GM21381 (cell line): ENCODE results near the gene LGI2.
"Not testable (repeated sequence)": the region's sequence is repeated elsewhere in the genome, so short reads cannot be mapped to it uniquely, and the experiment has no call there.

Experiments used
- ATAC-seq: cut with Tn5 transposase; IDR thresholded peaks from one replicate; pipeline ENCODE4 v1.9.1; 2021; ENCODE audit warnings: mild to moderate bottlenecking, moderate library complexity; ENCODE audit not compliant: unreplicated experiment

Gene LGI2

DNA sequence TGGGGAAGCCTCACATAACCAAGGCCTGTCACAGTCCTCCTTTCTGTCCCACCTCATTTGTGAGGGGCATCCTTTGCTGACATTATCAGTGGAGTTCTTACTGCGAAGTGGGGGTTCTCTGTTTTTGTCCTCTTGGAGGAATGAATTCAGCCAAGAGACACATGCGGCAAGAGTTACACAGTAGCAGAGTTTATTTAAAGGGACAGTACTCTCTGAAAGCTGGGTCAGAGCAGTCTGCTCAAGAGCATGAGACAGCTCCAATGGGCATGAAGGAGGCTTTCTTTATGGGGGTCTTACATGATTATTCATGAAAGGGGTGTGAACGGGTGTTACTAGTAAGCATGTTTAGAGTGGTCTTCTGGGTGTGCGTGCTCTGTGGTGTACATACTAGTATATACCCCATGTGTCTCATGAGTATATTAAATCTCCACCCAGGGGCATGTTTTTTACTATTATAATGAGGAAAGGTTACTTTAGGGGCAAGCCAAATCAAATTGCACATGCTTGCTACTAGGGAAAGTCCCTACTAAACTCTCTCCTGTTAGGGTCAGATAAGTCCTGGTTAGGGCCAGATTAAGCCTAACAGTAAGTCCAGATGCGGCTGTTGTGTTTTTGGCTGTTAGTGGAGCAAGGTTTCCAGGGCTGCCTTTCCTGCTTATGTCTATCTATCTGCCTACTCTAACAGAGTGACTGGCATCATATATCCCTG lies 19.8 kb upstream of the LGI2 start:
- ATAC-seq = no peak

DNA sequence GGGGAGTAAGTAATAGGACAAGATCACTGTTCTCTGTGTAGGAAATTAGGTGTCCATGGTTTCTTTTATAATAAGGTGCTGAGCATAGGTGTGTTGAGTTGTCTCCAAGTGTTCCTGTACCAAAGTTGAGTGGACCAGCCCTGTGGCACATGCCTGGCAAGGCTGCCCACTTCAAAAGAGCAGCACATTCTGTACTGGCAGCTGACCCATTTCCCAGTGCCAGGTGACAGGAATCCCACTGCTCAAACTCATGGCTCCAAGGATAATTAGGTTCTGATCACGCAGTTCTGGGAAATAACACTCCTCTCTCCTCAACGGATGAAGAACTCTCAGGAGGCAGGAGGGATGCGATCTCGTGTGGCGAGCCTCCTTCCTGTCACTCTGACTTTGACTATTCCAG lies 12.8 kb upstream of the LGI2 start:
- ATAC-seq = no peak

DNA sequence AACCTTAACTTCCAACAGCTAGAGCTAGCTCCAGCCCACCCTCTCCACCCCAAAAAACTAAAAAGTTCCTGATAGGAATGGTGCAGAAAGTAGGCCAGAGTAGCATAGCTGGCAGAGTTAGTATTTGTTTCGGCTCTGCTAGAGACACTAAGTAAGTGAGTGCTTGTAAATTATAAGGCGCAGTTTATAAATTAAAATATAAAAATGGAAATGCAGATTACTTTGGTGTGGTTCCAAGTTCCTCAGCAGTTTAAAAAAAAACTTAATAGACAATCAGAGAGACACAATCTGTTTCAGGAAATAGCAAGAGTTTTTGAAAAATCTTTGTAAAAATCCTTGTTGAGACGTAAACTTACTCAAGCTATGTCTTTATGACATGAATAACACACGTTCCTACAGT lies 2.8 kb upstream of the LGI2 start:
- ATAC-seq = no peak

DNA sequence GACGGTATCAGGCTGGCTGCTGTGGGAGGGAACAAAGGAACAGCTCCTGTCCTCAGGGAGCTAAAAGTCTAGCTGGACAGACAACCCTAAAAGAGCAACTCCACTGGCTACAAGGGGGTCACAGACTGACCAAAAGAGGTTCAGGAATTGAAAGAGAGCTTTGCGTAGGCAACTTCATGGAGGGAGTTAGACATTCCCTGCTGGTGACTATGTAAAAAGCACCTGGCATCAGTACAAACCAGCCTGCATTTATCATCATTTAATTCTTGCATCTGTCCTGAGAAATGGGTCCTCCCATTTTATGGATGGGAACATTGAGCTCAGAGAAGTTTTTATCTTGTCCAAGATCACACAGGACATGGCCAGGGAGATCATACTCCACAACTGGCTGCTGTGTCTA lies 1.4 kb upstream of the LGI2 start:
- ATAC-seq = no peak

DNA sequence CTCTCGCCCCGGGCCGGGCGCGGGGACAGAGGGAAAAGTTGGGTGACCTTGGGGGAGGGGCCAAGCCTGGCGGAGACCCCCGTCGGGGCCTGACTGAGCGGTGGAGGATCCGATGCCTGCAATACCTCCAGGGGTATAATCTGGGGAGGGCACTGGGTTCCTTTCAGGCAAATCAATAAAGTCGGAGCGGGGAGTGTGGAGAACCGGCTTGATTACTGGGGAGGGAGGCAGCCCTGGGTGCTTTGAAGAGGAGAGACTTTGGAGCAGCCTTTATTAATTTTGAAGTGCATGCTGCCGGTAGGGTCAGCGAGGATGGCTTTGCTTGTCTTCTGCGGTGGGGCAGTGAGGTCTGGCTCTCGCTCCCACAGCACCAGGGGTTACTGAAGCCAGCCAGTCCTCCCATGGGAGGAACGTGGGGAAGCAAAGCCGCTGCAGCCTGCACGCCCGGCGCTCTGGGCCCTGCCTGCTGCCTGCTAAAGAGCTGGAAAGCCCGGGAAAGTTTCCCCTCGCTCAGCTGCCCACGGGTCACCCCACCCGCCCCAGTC lies 403 bp upstream of the LGI2 start:
- ATAC-seq = no peak

DNA sequence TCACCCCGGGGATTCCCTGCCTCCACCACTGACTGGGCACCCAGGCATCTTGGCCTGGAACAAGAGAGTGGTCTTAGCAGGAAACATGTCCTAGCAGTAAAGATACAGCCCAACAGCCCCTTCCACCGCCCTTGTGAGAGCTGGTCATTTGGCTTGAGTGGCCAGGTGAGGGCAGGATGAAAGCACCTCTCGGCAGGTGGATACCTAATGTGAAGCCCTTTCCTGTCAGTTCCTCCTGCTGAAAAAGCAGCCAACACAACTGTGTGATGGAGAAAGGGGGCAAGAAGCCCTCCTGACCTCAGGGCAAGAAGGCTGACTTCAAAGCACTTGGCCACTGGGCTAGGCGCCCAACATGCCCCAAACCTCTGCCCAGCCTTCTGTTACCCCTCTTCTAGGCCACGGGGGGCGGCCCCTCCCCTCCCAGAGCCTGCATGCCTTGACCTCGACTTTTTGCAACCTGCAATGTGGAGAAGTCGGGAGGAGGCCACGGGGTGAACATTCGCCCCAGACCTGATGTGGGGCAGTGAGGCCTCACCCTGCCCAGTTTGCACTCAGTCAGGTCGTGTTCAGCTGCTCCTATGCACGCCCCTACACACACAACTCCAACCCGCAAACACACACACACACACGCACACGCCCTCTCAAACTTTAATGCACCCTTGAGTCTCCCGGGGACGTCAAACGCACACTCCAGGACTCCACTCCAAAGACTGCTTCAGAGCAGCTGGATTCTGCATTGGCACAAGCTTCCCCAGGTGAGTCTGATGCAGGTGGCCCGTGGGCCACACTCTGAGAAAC lies 1.1 kb downstream of the LGI2 start:
- no peak for ATAC-seq

DNA sequence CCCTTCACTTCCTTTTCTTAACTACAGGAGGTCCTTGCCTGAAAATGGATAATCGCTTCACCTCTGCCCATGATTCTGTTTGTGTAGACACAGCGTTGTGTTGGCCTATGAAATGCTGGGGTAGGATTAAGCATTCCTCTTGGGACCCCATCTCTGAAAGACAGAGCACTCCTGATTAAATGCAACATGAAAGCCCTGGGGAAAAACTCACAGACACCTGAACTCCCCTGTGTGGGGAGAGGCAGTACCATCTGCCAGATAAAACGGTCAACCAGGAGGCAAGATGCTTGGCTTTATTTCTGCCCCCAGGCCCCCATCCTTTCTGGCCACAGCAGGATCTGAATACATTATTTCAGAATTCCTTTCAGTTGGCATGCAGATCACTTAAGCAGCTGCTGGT lies 1.9 kb downstream of the LGI2 start:
- ATAC-seq = no peak

DNA sequence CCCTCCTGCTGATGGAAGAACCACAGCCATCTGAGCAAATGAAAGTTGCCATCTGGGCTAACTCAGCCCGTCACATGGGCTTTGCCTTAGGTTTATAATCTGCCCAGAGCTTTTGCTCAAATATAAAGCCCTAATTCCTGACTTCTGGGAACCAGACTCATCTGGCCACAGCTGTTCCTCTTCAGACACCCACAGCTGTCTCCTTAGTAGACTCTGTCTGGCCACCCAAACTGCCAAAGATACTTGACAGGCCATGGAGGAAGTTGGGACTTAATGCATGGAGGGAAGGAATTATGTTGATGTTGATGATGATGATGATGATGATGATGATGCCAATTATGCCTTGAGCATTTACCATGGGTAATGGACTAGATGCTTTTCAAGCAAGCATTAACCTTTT lies 8.0 kb downstream of the LGI2 start:
- no peak for ATAC-seq

DNA sequence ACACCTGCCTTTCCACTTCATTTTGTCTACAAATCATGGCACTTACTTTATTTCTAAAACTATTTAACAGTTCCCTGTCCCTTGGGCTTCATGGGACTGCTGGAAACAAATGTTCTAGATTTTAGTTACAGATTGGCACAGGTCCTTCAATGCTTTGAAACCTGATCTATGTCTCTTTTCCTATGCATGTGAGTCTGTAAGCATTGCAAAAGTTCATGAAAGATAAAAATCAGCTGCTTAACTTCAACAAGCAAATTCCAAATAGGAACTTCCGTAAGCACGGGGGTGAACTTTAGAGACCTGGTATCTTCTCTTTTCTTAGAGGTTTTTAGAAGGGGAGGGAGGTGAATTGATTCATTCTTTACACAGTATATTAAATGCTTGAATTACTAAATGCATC lies 9.5 kb downstream of the LGI2 start:
- ATAC-seq = no peak

DNA sequence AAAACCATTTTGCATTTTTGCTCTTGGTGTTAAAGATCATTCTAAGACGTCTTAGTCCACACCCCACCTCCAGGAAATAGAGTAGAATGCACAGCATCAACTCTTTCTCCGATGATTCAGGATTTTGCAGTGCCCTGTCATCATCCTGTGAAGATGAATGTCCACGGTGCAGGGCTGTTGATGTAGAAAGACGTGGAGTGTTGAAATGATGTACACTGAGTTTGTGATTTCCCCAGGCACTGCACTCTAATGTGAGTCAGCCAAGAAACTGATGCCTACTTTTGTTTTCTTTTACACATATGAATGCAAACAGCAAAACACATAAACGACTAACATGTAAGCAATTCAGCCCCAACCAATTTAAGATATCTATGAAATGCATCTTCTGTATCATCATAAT lies 10.5 kb downstream of the LGI2 start:
- no peak for ATAC-seq

DNA sequence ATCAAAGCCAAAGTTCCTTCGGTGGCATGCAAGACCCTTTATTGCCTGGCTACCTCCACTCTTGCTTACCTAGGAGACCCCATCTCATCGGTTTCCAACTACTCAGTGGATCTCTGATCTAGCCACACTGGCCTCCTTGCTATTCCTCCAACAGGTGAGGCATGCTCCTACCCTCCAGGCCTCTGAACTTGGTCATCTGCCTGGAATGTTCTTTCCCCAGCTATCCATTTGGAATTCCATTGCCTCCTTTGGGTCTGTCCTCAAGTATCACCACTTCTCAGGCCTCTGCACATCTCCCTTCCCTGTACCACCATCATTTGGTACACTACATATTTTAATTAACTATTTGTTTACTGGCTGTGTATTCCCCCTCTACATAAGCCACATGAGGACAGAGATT lies 11.2 kb downstream of the LGI2 start:
- no peak for ATAC-seq

DNA sequence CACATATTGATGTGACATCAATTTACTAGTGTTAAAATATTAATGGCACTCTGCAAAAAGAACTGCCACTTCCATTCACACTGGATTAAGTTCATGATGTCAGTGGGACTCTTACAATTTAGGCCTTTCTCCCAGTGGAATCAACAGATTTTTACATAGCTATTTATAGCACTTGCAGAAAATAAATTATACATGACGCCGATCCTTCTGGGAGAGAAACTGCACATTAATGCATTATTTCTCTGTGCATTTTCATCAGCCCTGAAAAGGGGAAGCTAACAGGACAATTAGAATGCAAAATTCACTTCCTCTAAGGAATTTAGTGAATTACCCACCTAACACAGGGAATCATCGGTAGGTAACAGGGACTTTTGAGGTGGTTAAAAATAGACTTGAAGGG lies 15.7 kb downstream of the LGI2 start:
- ATAC-seq = no peak

DNA sequence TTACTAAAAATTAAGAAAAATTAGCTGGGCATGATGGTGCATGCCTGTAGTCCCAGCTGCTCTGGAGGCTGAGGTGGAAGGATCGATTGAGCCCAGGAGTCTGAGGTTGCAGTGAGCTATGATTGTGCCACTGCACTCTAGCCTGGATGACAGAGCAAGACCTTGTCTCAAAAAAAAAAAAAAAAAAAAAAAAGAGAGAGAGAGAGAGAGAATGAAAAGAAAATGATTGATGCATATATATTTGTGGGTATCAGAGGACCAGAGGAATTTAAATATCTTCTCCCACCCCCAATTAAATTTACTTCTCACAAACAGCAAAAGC lies 16.1 kb downstream of the LGI2 start:
- not testable (repeated sequence) for ATAC-seq

DNA sequence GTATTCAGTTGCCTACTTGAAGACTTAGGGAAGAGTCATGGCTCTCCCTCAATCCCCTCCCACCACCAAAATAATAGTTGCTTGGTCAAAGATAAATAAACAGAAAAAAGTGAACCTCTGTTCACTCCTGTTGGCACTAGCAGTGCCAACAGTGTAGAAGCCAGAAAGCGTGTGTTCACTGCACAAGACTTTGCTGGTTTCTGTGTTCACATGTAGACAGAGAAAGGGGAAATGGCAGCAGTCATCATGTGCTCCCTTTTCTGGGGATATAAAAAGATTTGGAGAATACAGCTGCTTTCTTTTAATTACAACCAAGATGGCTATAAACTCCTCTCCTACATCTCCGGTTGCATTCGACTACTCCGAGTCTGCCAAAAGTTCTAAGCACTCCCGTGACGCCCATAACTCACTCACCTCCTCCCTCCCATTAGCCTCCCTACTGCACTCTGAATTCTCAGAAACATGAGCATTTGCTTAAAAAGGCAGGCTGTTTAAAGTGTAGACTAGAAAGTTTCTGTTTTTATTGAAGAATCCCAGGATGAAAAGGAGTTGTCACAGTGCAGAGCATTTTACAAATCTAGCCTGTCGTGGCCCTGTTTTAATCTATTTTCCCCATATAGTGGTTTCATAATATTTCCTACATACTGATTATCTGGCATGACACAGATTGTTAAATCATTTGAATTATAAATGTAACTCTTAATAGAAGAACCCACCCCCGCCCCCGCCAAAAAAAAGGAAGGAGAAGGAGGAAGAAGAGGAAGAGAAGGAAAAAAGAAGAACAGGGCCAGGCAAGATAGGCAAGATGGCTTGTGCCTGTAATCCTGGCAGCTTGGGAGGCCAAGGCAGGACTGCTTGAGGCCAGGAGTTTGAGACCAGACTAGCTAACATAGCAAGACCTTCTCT lies 16.7 kb downstream of the LGI2 start:
- no peak for ATAC-seq

DNA sequence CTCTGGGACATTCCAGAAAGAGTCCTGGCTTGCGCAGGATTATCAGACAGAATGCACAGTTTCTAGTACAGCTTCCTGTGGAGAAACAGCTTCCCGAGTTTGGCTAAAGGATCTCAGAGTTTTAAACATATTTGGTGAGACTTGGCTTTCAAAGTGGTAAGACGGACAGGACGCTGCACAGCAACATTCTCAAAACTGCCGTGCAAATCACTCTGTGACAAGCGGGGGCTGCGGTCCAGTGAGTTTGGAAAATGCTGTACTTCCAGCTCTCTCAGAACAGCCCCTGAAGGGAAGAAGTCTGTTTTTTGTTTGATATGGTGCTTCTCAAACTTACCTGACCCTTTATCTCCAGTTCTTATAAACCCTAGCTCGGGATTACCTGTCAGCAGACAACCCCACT lies 18.1 kb downstream of the LGI2 start:
- ATAC-seq = no peak

DNA sequence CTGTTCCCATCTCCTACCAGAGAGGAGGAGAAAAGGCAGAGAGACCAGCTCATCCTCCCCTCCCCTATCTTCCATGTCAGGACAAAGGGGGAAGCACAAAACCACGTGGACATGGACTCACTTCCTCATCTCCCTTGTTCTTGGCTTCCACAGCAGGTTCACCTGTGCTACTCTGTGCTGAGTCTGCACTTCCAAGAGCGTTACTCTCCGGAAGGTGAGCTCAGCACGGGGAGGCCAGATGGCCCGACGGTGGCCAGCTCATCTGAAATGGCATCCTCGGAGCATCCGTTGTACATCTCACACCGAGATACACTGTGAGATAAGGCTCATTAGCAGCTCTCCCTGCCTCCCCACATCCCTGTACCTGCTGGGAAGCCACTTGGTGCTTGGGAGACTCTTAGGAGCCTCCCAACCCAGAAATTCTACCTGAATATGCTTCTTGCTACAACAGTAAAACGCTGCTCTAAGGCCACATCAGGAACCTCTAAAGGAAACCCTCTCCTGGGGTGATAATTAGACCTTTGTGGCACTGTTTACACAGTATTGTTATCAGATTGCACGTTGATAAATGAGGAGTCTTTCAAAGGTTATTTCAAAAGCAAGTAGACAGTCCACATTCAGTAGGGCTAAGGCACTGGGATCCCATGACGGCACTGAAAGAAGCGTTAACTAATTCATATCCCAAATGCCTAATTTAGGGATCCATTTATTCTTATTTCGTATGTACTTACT lies 19.4 kb downstream of the LGI2 start:
- ATAC-seq = no peak

DNA sequence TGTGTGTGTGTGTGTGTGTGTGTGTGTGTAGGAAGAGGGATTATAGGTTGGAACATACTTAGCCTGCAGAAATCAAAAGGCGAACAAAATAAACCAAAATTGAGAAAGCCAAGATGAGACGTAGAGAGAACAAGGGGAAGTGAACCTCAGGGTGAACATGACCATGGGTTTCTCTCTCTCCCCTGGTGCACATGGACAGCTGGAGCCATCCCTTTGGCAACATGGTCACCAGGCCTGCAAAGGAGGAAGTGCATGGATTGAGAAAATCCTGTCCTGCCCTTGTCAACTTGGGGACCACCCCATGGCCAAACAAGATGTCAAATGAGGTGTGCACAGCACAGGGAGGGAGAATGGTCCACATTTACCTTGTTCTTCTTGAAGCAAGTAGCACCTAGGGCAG lies 23.1 kb downstream of the LGI2 start:
- ATAC-seq = no peak

DNA sequence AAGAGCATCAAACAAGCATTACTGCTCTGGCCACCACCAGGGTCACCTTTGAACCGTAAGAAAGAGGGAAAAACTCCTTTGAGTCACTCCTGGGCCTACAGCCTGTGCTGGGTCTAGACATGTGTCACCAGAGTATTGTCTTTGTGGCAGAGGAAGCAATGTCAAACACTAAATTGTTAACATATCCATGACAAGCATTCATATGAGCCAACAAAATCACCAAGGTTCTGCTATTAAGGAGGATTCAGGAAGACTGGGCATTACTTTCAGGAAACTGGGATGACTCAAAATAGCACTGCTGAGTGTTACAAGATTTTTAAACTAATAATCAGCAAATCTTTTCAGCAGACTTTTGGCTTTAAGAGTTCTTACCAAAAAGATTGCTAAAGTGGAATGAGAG lies 28.1 kb downstream of the LGI2 start:
- no peak for ATAC-seq

DNA sequence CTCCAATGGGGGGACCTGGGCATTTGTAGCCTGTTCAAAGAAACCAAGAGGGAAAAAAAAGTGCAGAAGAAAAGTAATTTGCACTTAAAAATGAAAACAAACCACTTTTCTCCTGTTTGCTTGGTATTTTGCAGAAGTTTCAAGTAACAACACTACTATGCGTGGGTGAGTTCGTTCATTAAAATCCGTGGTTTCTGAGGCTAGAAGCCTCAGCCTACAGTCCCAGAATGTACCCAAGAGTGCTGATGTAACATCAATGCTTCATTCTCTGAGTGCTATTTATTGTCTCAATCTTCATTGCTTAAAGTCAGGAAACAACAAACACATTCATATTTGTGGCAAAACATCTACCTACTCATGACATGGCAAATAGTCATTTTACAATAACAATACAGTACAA lies 29.2 kb downstream of the LGI2 start:
- no peak for ATAC-seq

DNA sequence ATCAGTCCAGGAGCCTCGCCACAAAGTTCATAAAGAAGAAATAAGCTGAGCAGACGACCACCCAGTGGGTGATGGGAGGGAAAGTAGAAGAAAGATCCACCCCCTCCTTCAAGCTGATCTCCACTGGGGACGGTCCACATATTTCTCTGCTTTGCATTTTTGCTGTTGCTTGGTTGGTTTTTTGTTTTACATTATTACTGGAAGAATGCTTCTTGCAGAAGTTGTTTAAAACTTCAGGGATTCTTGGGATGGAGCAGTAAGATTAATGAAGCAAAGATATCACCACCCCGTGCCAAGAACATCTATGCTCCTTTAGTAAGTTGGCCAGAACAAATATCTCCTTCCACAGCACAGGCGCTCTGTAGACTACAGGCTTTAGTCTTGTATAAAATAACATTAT lies 30.1 kb downstream of the LGI2 start:
- ATAC-seq = no peak
